T47D (cell line): ENCODE results near the gene CEP20.
"Not testable (repeated sequence)": the region's sequence is repeated elsewhere in the genome, so short reads cannot be mapped to it uniquely, and the experiment has no call there.

ENCODE experiments used
- DNase-seq, 2 experiments: peaks; one replicate each; pipeline versions ENCODE4 v3.0.0 to v3.0.0-alpha.2; 2011 to 2012; ENCODE audit warnings: low read depth in 1 of 2, low spot score in 1 of 2
- JUND ChIP-seq: IDR thresholded peaks from 2 replicates; pipeline ENCODE4 v1.6.1; 2012; ENCODE audit warnings: low read depth
- in situ Hi-C: cut with HindIII; loops from 2 replicates; pipeline ENCODE4 v1.10.0; 2016; ENCODE audit warnings: low sequenced_read_pairs, low pct_unique_long_range_greater_than_20kb

CEP20 gene

GRCh38 chr16:15849209-15849981, 39.0 kb downstream of the CEP20 start:
- no peak for DNase-seq
- TF ChIP-seq JUND: no peak
- in situ Hi-C loops: no loop called here

- DNase-seq: no peak
- in situ Hi-C loops: no loop called here
- no peak for TF ChIP-seq JUND
These were observed 40.7 kb downstream of the CEP20 start for GRCh38 chr16:15847611-15848175.

GRCh38 chr16:15846510-15846909, 41.9 kb downstream of the CEP20 start:
- in situ Hi-C loops: no loop called here
- no peak for TF ChIP-seq JUND
- DNase-seq: no peak

- no peak for DNase-seq
- no peak for TF ChIP-seq JUND
- in situ Hi-C loops: no loop called here
These were observed 44.6 kb downstream of the CEP20 start for GRCh38 chr16:15843635-15844279.

- DNase-seq, in situ Hi-C loops: not testable (repeated sequence)
These were observed 49.2 kb downstream of the CEP20 start for GRCh38 chr16:15839204-15839603.

GRCh38 chr16:15837761-15838160, 50.6 kb downstream of the CEP20 start:
- no peak for DNase-seq
- in situ Hi-C loops: no loop called here
- no peak for TF ChIP-seq JUND

GRCh38 chr16:15836965-15837611, 51.3 kb downstream of the CEP20 start:
- no peak for DNase-seq
- in situ Hi-C loops: no loop called here
- TF ChIP-seq JUND: no peak

GRCh38 chr16:15836074-15836473, 52.3 kb downstream of the CEP20 start:
- TF ChIP-seq JUND: no peak
- in situ Hi-C loops: no loop called here
- DNase-seq: no peak

- DNase-seq: no peak
- in situ Hi-C loops: no loop called here
- no peak for TF ChIP-seq JUND
These were observed 53.1 kb downstream of the CEP20 start for GRCh38 chr16:15835136-15835878.

GRCh38 chr16:15834502-15834901, 53.9 kb downstream of the CEP20 start:
- in situ Hi-C loops: no loop called here
- TF ChIP-seq JUND: no peak
- DNase-seq: no peak

GRCh38 chr16:15833541-15833940, 54.9 kb downstream of the CEP20 start:
- in situ Hi-C loops: no loop called here
- no peak for TF ChIP-seq JUND

GRCh38 chr16:15832241-15832640, 56.2 kb downstream of the CEP20 start:
- in situ Hi-C loops: no loop called here
- no peak for TF ChIP-seq JUND
- no peak for DNase-seq

More at GRCh38 chr16:15833541-15833940, 54.9 kb downstream of the CEP20 start:
- no peak for DNase-seq
